HepG2 (cell line): ENCODE results near the gene CPB2. TPM values are rescaled to one million over a fixed set of nuclear protein-coding genes. Genes with fewer than 3 reads are reported as not detected.

Source experiments
- ARNT2 ChIP-seq: sonication (generic); formaldehyde crosslinking; IDR thresholded peaks from 2 replicates; pipeline ENCODE4 v1.8.0; 2022; ENCODE audit warnings: mild to moderate bottlenecking, low read depth, missing genetic modification reagents, moderate library complexity
- ATF1 ChIP-seq: IDR thresholded peaks from 2 replicates; pipeline ENCODE4 v1.6.1; 2016; ENCODE audit warnings: mild to moderate bottlenecking, control low read depth
- CHD4 ChIP-seq: fragments of 200-600 bp; sonication (generic); IDR thresholded peaks from 2 replicates; pipeline ENCODE4 v1.7.0; 2017; ENCODE audit warnings: mild to moderate bottlenecking, low read length, borderline replicate concordance
- ETV6 ChIP-seq: sonication (generic); formaldehyde crosslinking; conservative IDR thresholded peaks from 2 replicates; pipeline ENCODE4 v1.4.0; 2020; ENCODE audit warnings: missing genetic modification reagents
- HNF4G ChIP-seq, 2 experiments: sonication (generic) in 1 of 2; formaldehyde crosslinking in 1 of 2; IDR thresholded peaks; 2 replicates each; pipeline versions ENCODE4 v1.4.0 to v1.6.1; 2011 to 2020; ENCODE audit warnings: borderline replicate concordance in 2 of 2, low read depth in 2 of 2, mild to moderate bottlenecking in 2 of 2, low read length in 1 of 2, missing genetic modification reagents in 1 of 2, moderate library complexity in 1 of 2
- MAFK ChIP-seq, 2 experiments: IDR thresholded peaks in 1 of 2; conservative IDR thresholded peaks in 1 of 2; 2 replicates each; pipeline ENCODE4 v1.6.1; 2011; ENCODE audit warnings: improper control_type of control experiment in 2 of 2, low read length in 2 of 2
- RARA ChIP-seq: IDR thresholded peaks from 2 replicates; pipeline ENCODE4 v1.6.1; 2016; ENCODE audit warnings: missing genetic modification reagents, missing compliant biosample characterization
- SAFB2 ChIP-seq: sonication (generic); formaldehyde crosslinking; IDR thresholded peaks from 2 replicates; pipeline ENCODE4 v1.5.1; 2020; ENCODE audit warnings: missing genetic modification reagents, low read depth, mild to moderate bottlenecking, borderline replicate concordance
- SMARCC2 ChIP-seq: fragments of 450-650 bp; IDR thresholded peaks from 2 replicates; pipeline ENCODE4 v1.6.1; 2017; ENCODE audit warnings: antibody characterized with exemption, mild to moderate bottlenecking
- SOX13 ChIP-seq, 3 experiments: fragments of 450-650 bp in 1 of 3; sonication (generic) in 1 of 3; formaldehyde crosslinking in 1 of 3; IDR thresholded peaks in 2 of 3; conservative IDR thresholded peaks in 1 of 3; 2 replicates each; pipeline versions ENCODE4 v1.5.0 to v1.6.1; 2016 to 2020; ENCODE audit warnings: antibody characterized with exemption in 1 of 3, mild to moderate bottlenecking in 1 of 3, missing compliant biosample characterization in 1 of 3, missing genetic modification reagents in 1 of 3, moderate library complexity in 1 of 3
- ZFP62 ChIP-seq: sonication (generic); formaldehyde crosslinking; IDR thresholded peaks from 2 replicates; pipeline ENCODE4 v1.4.0; 2020; ENCODE audit warnings: missing genetic modification reagents
- ZNF20 ChIP-seq: sonication (generic); formaldehyde crosslinking; IDR thresholded peaks from 2 replicates; pipeline ENCODE4 v1.4.0; 2020; ENCODE audit warnings: mild to moderate bottlenecking, moderate library complexity, missing genetic modification reagents
- ZNF205 ChIP-seq: IDR thresholded peaks from 2 replicates; pipeline ENCODE4 v1.6.1; 2018; ENCODE audit warnings: missing biosample characterization, missing genetic modification reagents
- ZNF234 ChIP-seq: sonication (generic); formaldehyde crosslinking; conservative IDR thresholded peaks from 2 replicates; pipeline ENCODE4 v1.5.1; 2020; ENCODE audit warnings: mild to moderate bottlenecking, missing genetic modification reagents
- ZNF275 ChIP-seq: sonication (generic); formaldehyde crosslinking; IDR thresholded peaks from 2 replicates; pipeline ENCODE4 v1.8.0; 2022; ENCODE audit warnings: missing genetic modification reagents, mild to moderate bottlenecking, inconsistent platforms, borderline replicate concordance
- ZNF3 ChIP-seq: IDR thresholded peaks from 2 replicates; pipeline ENCODE4 v1.7.0; 2017; ENCODE audit warnings: inconsistent platforms
- ZNF331 ChIP-seq: sonication (generic); formaldehyde crosslinking; IDR thresholded peaks from 2 replicates; pipeline ENCODE4 v1.4.0; 2020; ENCODE audit warnings: missing genetic modification reagents
- ZNF446 ChIP-seq: sonication (generic); formaldehyde crosslinking; IDR thresholded peaks from 2 replicates; pipeline ENCODE4 v1.5.0; 2020; ENCODE audit warnings: mild to moderate bottlenecking, missing genetic modification reagents
- ZNF503 ChIP-seq: sonication (generic); formaldehyde crosslinking; IDR thresholded peaks from 2 replicates; pipeline ENCODE4 v1.4.0; 2020; ENCODE audit warnings: missing genetic modification reagents
- ZNF549 ChIP-seq: sonication (generic); formaldehyde crosslinking; IDR thresholded peaks from 2 replicates; pipeline ENCODE4 v1.5.0; 2020; ENCODE audit warnings: missing genetic modification reagents
- ZNF557 ChIP-seq: sonication (generic); formaldehyde crosslinking; IDR thresholded peaks from 2 replicates; pipeline ENCODE4 v1.4.0; 2020; ENCODE audit warnings: missing genetic modification reagents
- ZNF691 ChIP-seq: sonication (generic); formaldehyde crosslinking; IDR thresholded peaks from 2 replicates; pipeline ENCODE4 v1.4.0; 2020; ENCODE audit warnings: missing genetic modification reagents, low read depth, mild to moderate bottlenecking, borderline replicate concordance
- ZNF776 ChIP-seq: sonication (generic); formaldehyde crosslinking; IDR thresholded peaks from 2 replicates; pipeline ENCODE4 v1.4.0; 2020; ENCODE audit warnings: mild to moderate bottlenecking, missing genetic modification reagents
- ZNF841 ChIP-seq: sonication (generic); formaldehyde crosslinking; IDR thresholded peaks from 2 replicates; pipeline ENCODE4 v1.8.1; 2023; ENCODE audit warnings: missing genetic modification reagents, borderline replicate concordance
- polyA plus RNA-seq, 8 experiments: library from polyadenylated mRNA; depleted of rRNA in 3 of 8; stranded (reverse) in 7 of 8; unstranded in 1 of 8; fragments of >200 nt; fragmentation: Illumina TruSeq in 4 of 8; extraction: Trizol in 4 of 8; gene quantifications; 2 replicates each; pipeline versions ENCODE4 v1.2.1 to v1.2.3, GENCODE V29; 2011 to 2016; ENCODE audit warnings: low read depth in 4 of 8, missing spikeins in 1 of 8, mixed read lengths in 1 of 8; ENCODE audit not compliant: insufficient read depth in 1 of 8
- total RNA-seq, 5 experiments: library from RNA; depleted of rRNA; stranded (reverse); fragments of >200 nt; fragmentation: Illumina TruSeq; extraction: Trizol; gene quantifications; 2 replicates each; pipeline ENCODE4 v1.2.3, GENCODE V29; 2016; ENCODE audit warnings: low read depth in 1 of 5
- TF ChIP-seq, protein P1 (sequence below): sonication (generic); formaldehyde crosslinking; IDR thresholded peaks from 2 replicates; pipeline ENCODE4 v1.9.0; 2021; ENCODE audit warnings: missing genetic modification reagents, mild to moderate bottlenecking, borderline replicate concordance

The CPB2 gene
- total and polyA plus RNA-seq, 2 of the 13 experiments (the other 11 are each of a cell fraction or from before 2014, with no cell fraction given) = 125 to 140 TPM

GRCh38 chr13:46142776-46143175 lies 37.9 kb upstream of the CPB2 start (continued):
- TF ChIP-seq ZNF776 (CRISPR knock-in tag) = no peak
- TF ChIP-seq ARNT2 = no peak
- TF ChIP-seq SMARCC2 = no peak
- no peak for TF ChIP-seq ZNF841 (CRISPR knock-in tag)
- no peak for TF ChIP-seq SAFB2
- TF ChIP-seq SOX13 (IDR thresholded peaks at IDR 0.05) = no peak
- TF ChIP-seq SOX13 (CRISPR knock-in tag; conservative IDR thresholded peaks at IDR 0.05 in 1 of 2, IDR thresholded peaks at IDR 0.05 in 1 of 2) = peak in 1 of 2 experiments; percentile 48; a peak in 1 of 4 replicates
- no peak for TF ChIP-seq ZNF446 (CRISPR knock-in tag)
- no peak for TF ChIP-seq ETV6 (CRISPR knock-in tag)
- TF ChIP-seq ZNF275 (CRISPR knock-in tag) = no peak
- TF ChIP-seq ZNF549 (CRISPR knock-in tag) = no peak
- TF ChIP-seq ZNF234 = no peak
- TF ChIP-seq ZNF503 (CRISPR knock-in tag) = no peak
- TF ChIP-seq ZNF557 (CRISPR knock-in tag) = 0 out of 2 replicates have a peak, but pooled peaks have one; percentile 11
- TF ChIP-seq ZNF331 (CRISPR knock-in tag) = no peak
- peak; percentile 47; the same call in 1 of the 2 replicates for TF ChIP-seq ZNF3
- TF ChIP-seq MAFK (conservative IDR thresholded peaks at IDR 0.05 in 1 of 2, IDR thresholded peaks at IDR 0.05 in 1 of 2; ENCODE audit: low read length in 2 of 2) = no peak
- TF ChIP-seq ZNF205 (CRISPR knock-in tag) = no peak
- TF ChIP-seq ATF1 (CRISPR knock-in tag) = no peak
- TF ChIP-seq ZNF20 = no peak
- peak; percentile 52; the same call in 1 of the 2 replicates for TF ChIP-seq CHD4
- TF ChIP-seq RARA (CRISPR knock-in tag) = no peak
- no peak for TF ChIP-seq HNF4G (IDR thresholded peaks at IDR 0.05; ENCODE audit: borderline replicate concordance, low read depth, low read length)
- no peak for TF ChIP-seq HNF4G (CRISPR knock-in tag; IDR thresholded peaks at IDR 0.05; ENCODE audit: borderline replicate concordance, low read depth)
- TF ChIP-seq, protein P1, sequence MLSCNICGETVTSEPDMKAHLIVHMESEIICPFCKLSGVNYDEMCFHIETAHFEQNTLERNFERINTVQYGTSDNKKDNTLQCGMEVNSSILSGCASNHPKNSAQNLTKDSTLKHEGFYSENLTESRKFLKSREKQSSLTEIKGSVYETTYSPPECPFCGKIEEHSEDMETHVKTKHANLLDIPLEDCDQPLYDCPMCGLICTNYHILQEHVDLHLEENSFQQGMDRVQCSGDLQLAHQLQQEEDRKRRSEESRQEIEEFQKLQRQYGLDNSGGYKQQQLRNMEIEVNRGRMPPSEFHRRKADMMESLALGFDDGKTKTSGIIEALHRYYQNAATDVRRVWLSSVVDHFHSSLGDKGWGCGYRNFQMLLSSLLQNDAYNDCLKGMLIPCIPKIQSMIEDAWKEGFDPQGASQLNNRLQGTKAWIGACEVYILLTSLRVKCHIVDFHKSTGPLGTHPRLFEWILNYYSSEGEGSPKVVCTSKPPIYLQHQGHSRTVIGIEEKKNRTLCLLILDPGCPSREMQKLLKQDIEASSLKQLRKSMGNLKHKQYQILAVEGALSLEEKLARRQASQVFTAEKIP (CRISPR knock-in tag) = no peak
- TF ChIP-seq ZFP62 (CRISPR knock-in tag) = no peak
- TF ChIP-seq ZNF691 (CRISPR knock-in tag) = no peak
